Left lung (tissue), 10 donors: ENCODE results near the gene FTO. TPM values are rescaled to one million over a fixed set of nuclear protein-coding genes. Genes with fewer than 3 reads are reported as not detected.
A peak's percentile ranks its signal among the peaks of the same experiment; 100 is the strongest.

Experiments
- ATAC-seq: fragments of 200-7000 bp; cut with Tn5 transposase; one replicate; pipeline ENCODE4 v1.9.1; 2020; ENCODE audit warnings: moderate library complexity
- DNase-seq, 4 donors: peaks; one replicate each; pipeline ENCODE4 v3.0.0-alpha.2; 2013 to 2020
- H3K27ac ChIP-seq, 2 donors: fragments of 200-600 bp; sonication (generic) in 1 of 2; one replicate each; pipeline versions ENCODE4 v1.5.0 to v1.8.0; 2020 to 2021
- H3K27me3 ChIP-seq, 2 donors: fragments of 200-600 bp; sonication (generic) in 1 of 2; one replicate each; pipeline versions ENCODE4 v1.5.0 to v1.8.0; 2020 to 2021
- H3K36me3 ChIP-seq, 2 donors: fragments of 200-600 bp; sonication (generic) in 1 of 2; one replicate each; pipeline versions ENCODE4 v1.5.0 to v1.8.0; 2020 to 2021
- H3K4me1 ChIP-seq, 2 donors: fragments of 200-600 bp; one replicate each; pipeline ENCODE4 v1.8.0; 2021
- H3K4me3 ChIP-seq, 2 donors: fragments of 200-600 bp; sonication (generic) in 1 of 2; one replicate each; pipeline versions ENCODE4 v1.5.0 to v1.8.0; 2020 to 2021; ENCODE audit warnings: mild to moderate bottlenecking in 1 of 2
- H3K9me3 ChIP-seq, 2 donors: fragments of 200-600 bp; sonication (generic) in 1 of 2; one replicate each; pipeline versions ENCODE4 v1.5.0 to v1.8.0; 2020 to 2021
- CTCF ChIP-seq, 2 donors: fragments of 200-600 bp; sonication (generic) in 1 of 2; IDR thresholded peaks; one replicate each; pipeline versions ENCODE4 v1.5.0 to v1.8.0; 2021; ENCODE audit warnings: antibody characterized with exemption in 2 of 2
- intact Hi-C, 2 donors: fragments of 100-400 bp; cut with DNase I; formaldehyde crosslinking; loops; one replicate each; pipeline versions ENCODE4 v1.11.2 to v1.14.2; 2022
- polyA plus RNA-seq, 6 donors: library from polyadenylated mRNA; unstranded; fragments of 120-200 nt; gene quantifications; one replicate each; pipeline ENCODE4 v1.2.1, GENCODE V29; 2013; ENCODE audit not compliant: insufficient read length in 6 of 6
- total RNA-seq, 2 donors: library from RNA; stranded (reverse); fragmentation: NEBNext Ultra II Directional; extraction: Animal tissue kit (Norgen Biotek cat#: 25700); gene quantifications; one replicate each; pipeline ENCODE4 v1.2.1, GENCODE V29; 2021
- donor health status: DM: no; HTN: yes; CAD: no.
- donor health status: DM: no; HTN: no; CAD: no.

FTO gene
- total and polyA plus RNA-seq, 8 donors, result 69.0 to 99.6 (median 90.7) TPM

DNA sequence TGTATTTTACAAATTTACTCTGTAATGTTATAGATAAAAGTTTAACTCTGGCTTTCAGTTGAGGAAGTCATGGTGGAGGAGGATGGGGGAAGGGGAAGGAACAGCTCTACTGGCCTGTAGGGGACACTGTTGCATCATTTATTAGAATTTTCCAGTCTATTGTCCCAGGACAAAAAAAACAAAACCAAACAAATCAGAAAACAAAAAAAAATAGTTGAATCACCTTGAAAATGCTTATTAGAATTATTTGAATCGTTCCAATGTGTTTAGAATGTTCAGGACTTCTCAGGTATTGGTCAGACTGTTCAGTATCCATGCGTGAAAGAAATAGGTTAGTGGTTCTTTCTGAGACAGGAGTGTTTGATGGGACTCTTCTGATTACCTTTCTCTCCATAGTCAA lies 242.0 kb downstream of the FTO start:
- Histone ChIP-seq H3K4me1 (peaks cover 0 to 10% of the 10 kb centered on the region in 2 donors), H3K9me3 (no peaks in the 10 kb centered on the region), H3K27ac (no peak overlapping the region), H3K27me3 (no peaks in the 10 kb centered on the region), H3K4me3 (no peak overlapping the region), H3K36me3 (no peaks in the 10 kb centered on the region)
- peak; percentile 59 to 73 for TF ChIP-seq CTCF (IDR thresholded peaks at IDR 0.05)
- DNase-seq (peak in 1 of 4 donors; percentile 54), ATAC-seq (peak; percentile 84)
- intact Hi-C loops, result no loop called here

DNA sequence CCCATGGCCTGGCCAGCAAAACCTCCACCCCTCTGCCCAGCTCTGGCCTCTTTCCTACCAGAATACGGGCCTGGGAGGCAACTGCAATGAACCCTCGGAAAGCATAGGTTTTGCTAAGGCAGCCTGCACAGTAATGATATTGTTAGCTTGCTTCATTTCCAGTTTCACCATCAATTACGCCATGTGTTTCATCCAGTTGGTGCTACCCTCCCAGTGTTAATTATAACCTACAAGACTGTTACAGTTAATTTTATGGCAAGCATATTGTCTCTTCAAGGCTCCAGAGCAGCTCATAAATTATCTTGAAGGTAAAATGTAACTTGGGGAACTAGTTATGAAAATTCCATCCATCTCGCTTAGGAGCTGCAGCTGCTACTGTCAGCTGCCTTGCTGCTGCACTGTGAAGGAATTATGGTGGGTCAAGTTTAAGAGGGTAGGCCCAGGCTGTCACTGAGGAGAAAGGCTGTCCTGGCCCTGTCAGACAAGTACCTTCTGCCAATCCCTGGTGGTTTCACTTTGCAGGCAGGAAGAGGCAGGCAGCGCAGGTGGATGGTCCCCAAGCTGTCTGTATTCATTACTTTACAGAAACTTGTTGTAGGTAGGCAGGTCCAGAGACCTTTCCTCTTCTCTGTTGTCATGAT lies 242.9 kb downstream of the FTO start:
- H3K27me3 ChIP-seq, result no peaks in the 10 kb centered on the region
- peaks cover 0 to 11% of the 10 kb centered on the region in 2 donors for H3K4me1 ChIP-seq
- ATAC-seq (no peak), DNase-seq (no peak)
- no peak overlapping the region for H3K27ac ChIP-seq
- TF ChIP-seq CTCF (IDR thresholded peaks at IDR 0.05), result no peak
- no peak overlapping the region for H3K4me3 ChIP-seq
- H3K36me3 ChIP-seq, result no peaks in the 10 kb centered on the region
- H3K9me3 ChIP-seq, result no peaks in the 10 kb centered on the region
- intact Hi-C loops, result no loop called here

DNA sequence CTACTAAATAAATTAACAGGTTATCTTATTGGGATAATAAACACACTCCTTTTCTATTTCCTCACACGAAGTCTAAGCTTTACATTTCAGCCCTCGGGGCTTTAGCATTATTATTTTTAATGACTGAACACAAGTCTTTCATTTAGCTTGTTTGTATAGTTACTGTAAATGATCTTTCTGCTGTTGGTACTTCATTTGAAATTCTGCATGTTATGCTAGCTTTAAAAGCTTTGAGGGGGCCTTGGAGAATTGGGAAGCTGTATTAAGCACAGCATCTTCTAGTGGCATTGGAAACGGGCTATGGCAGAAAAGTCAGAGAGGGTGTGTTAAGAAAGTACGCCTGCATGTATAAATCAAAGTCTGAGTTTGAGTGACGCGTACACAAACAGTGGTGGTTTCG lies 243.7 kb downstream of the FTO start:
- no peak for ATAC-seq
- intact Hi-C loops, result no loop called here
- Histone ChIP-seq H3K27me3 (no peaks in the 10 kb centered on the region), H3K4me3 (no peak overlapping the region), H3K4me1 (peaks cover 0 to 19% of the 10 kb centered on the region in 2 donors), H3K27ac (no peak overlapping the region), H3K9me3 (no peaks in the 10 kb centered on the region), H3K36me3 (no peaks in the 10 kb centered on the region)
- TF ChIP-seq CTCF (IDR thresholded peaks at IDR 0.05), result no peak
- no peak for DNase-seq

DNA sequence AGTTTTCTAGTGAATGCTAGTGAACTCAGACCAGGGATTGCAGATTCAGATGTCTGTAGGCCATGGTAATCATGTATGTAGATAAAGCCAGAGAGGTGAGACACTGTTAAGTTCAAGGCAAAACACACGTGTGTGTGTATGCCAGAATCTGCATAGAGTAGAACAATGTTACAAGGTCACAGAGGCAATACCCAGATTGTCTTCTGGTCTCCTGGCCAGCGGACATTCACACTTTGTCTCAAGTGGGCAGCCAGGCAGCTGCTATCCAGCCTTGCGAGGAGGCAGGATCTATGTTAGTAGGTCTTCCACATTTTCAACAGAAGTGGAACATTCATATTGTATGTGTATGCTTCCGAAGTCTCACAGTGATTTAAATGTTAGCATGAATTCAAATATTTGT lies 244.4 kb downstream of the FTO start:
- H3K36me3 ChIP-seq, result no peaks in the 10 kb centered on the region
- TF ChIP-seq CTCF (IDR thresholded peaks at IDR 0.05), result no peak
- ATAC-seq (no peak), DNase-seq (no peak)
- no peaks in the 10 kb centered on the region for H3K27me3 ChIP-seq
- no peaks in the 10 kb centered on the region for H3K9me3 ChIP-seq
- intact Hi-C loops, result no loop called here
- no peak overlapping the region for H3K27ac ChIP-seq
- H3K4me3 ChIP-seq, result no peak overlapping the region
- peaks cover 0 to 23% of the 10 kb centered on the region in 2 donors for H3K4me1 ChIP-seq

GRCh38 chr16:53948734-53949430 lies 244.9 kb downstream of the FTO start:
- ATAC-seq, result no peak

More at GRCh38 chr16:53948734-53949430, 244.9 kb downstream of the FTO start:
- intact Hi-C loops, result no loop called here
- Histone ChIP-seq H3K27me3 (no peaks in the 10 kb centered on the region), H3K9me3 (no peaks in the 10 kb centered on the region), H3K4me1 (peaks cover 0 to 23% of the 10 kb centered on the region in 2 donors), H3K4me3 (no peak overlapping the region), H3K36me3 (no peaks in the 10 kb centered on the region), H3K27ac (no peak overlapping the region)
- TF ChIP-seq CTCF (IDR thresholded peaks at IDR 0.05), result no peak
- DNase-seq, result no peak
